Prostate gland (tissue), 2 donors: ENCODE results near the gene PLCH1.

Experiments
- POLR2A ChIP-seq: fragments of 450-650 bp; IDR thresholded peaks from one replicate; pipeline ENCODE4 v1.6.1; 2016; ENCODE audit warnings: antibody characterized with exemption, mild to moderate bottlenecking
- POLR2AphosphoS5 ChIP-seq: sonication (generic); formaldehyde crosslinking; IDR thresholded peaks from one replicate; pipeline ENCODE4 v1.6.1; 2017; ENCODE audit warnings: antibody characterized with exemption
- TF ChIP-seq, protein P1 (sequence below), 4 experiments: fragments of 200-600 bp in 2 of 4; fragments of 450-650 bp in 2 of 4; sonication (generic) in 2 of 4; IDR thresholded peaks; 1 replicate in 3 of 4; 2 replicates in 1 of 4; pipeline ENCODE4 v1.5.1; 2016 to 2019; ENCODE audit warnings: antibody characterized with exemption in 4 of 4, mild to moderate bottlenecking in 2 of 4, moderate library complexity in 2 of 4

DNA sequence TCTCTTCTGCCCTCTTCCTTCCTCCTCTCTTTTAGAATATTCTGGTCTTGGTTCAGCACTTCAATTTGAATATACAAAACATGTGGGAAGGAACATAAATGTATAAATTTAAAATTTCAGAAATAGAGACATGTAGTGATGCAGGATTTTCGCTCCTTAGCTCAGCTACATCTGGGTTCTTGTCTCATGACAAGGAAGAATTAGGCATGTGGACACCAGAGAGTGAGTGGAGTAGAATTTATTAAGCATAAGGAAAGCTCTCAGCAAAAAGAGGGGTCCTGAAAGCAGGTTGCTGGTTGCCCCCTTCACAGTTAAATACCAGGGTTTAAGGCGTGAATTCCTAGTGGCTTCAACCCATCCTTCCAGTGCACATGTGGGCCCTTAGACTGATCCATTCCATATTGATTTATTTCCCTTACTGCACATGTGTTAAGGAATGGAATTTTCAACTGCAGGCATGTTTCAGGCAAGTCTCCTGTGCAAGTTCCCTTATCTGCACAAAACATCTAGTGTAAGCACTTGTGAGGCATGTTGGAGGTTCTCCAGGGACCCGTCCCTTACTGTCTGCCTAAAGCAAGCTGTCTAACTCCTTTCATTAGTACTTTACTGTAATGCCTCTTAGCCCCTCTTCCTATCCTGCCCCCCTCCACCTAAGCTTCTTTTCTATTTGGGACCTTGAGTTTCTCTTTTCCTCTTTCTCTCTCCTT lies 318.2 kb downstream of the PLCH1 start:
- TF ChIP-seq, protein P1, sequence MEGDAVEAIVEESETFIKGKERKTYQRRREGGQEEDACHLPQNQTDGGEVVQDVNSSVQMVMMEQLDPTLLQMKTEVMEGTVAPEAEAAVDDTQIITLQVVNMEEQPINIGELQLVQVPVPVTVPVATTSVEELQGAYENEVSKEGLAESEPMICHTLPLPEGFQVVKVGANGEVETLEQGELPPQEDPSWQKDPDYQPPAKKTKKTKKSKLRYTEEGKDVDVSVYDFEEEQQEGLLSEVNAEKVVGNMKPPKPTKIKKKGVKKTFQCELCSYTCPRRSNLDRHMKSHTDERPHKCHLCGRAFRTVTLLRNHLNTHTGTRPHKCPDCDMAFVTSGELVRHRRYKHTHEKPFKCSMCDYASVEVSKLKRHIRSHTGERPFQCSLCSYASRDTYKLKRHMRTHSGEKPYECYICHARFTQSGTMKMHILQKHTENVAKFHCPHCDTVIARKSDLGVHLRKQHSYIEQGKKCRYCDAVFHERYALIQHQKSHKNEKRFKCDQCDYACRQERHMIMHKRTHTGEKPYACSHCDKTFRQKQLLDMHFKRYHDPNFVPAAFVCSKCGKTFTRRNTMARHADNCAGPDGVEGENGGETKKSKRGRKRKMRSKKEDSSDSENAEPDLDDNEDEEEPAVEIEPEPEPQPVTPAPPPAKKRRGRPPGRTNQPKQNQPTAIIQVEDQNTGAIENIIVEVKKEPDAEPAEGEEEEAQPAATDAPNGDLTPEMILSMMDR (IDR thresholded peaks at IDR 0.05) = no peak
- TF ChIP-seq POLR2AphosphoS5 (no peak), POLR2A (no peak)
